NT2/D1 (cell line): ENCODE measurements around the gene FAM83D.

Experiments used
- DNase-seq: peaks from one replicate; pipeline ENCODE4 v3.0.0-alpha.2; 2011; ENCODE audit warnings: low read depth, low spot score
- H3K27me3 ChIP-seq: 2 replicates; pipeline ENCODE4 v1.6.0; 2011; ENCODE audit warnings: mild to moderate bottlenecking; ENCODE audit not compliant: insufficient read length, insufficient read depth
- H3K36me3 ChIP-seq: 2 replicates; pipeline ENCODE4 v1.6.1; 2011; ENCODE audit warnings: mild to moderate bottlenecking, low read length, mixed read lengths; ENCODE audit not compliant: insufficient read depth, insufficient read length
- H3K4me1 ChIP-seq: 2 replicates; pipeline ENCODE4 v1.5.1; 2011; ENCODE audit not compliant: insufficient read depth, insufficient read length
- H3K4me3 ChIP-seq: 2 replicates; pipeline ENCODE4 v1.5.1; 2011; ENCODE audit warnings: low read depth; ENCODE audit not compliant: insufficient read length
- H3K9ac ChIP-seq: 2 replicates; pipeline ENCODE4 v1.6.0; 2011; ENCODE audit warnings: low read depth; ENCODE audit not compliant: insufficient read length
- H3K9me3 ChIP-seq: 2 replicates; pipeline ENCODE4 v1.5.1; 2011; ENCODE audit warnings: mild to moderate bottlenecking, low read length; ENCODE audit not compliant: insufficient read depth
- SUZ12 ChIP-seq: IDR thresholded peaks from 2 replicates; pipeline ENCODE4 v1.6.1; 2011; ENCODE audit not compliant: insufficient read length, insufficient read depth; ENCODE audit errors: extremely low read depth
- YY1 ChIP-seq: IDR thresholded peaks from 2 replicates; pipeline ENCODE4 v1.6.1; 2011; ENCODE audit not compliant: insufficient read length, insufficient read depth
- ZNF274 ChIP-seq: IDR thresholded peaks from 2 replicates; pipeline ENCODE4 v1.6.1; 2011; ENCODE audit warnings: mild to moderate bottlenecking, low read depth, low read length

FAM83D gene

DNA sequence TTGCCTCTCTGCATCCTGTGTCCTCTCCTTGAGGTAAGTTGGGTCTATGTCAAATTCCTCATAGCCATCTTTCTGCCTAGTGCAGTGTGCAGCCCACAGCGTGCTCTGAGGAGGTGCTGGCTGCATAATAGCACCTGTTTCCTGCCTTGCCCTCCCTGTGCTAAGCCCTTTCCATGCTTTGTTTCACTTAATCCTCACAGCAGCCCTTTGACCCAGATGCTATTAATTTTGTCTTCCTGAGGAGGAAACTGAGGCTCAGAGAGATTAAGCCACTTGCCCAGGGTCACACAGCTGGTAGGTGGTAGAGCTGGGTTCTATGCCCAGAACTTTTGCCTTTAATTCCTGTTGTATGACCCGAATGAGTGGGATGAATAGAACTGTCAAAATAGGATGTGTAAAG, 13.5 kb downstream of the FAM83D start:
- H3K9ac ChIP-seq, result no peak overlapping the region
- peaks cover 89% of the 10 kb centered on the region for H3K36me3 ChIP-seq
- no peak overlapping the region for H3K4me3 ChIP-seq
- no peak for DNase-seq
- no peak for TF ChIP-seq YY1
- TF ChIP-seq SUZ12, result no peak
- no peak for TF ChIP-seq ZNF274
- H3K9me3 ChIP-seq, result no peaks in the 10 kb centered on the region
- H3K27me3 ChIP-seq, result no peaks in the 10 kb centered on the region
- peaks cover 6% of the 10 kb centered on the region for H3K4me1 ChIP-seq

DNA sequence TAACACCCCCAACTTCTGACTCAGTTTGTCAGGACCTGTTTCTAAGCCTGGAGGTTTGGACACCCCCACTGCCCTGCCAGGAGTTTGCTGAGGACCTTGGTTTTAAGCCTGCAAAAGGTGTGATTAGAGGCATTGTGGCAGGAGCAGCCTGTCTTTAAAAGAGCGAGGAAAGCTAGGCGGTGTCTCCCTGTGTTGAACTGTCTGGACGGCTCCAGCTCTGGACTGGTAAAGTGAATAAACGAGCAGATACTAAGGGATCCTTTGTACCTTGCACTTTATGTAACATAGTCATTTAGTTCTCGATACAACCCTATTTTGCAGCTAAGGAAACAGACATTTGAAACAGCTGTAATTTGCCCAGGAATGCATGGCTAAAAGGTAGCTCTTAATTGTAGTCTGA, 14.4 kb downstream of the FAM83D start:
- Histone ChIP-seq H3K9me3 (no peaks in the 10 kb centered on the region), H3K27me3 (no peaks in the 10 kb centered on the region), H3K4me3 (no peak overlapping the region), H3K4me1 (peaks cover 6% of the 10 kb centered on the region), H3K36me3 (peaks cover 91% of the 10 kb centered on the region), H3K9ac (no peak overlapping the region)
- no peak for DNase-seq
- TF ChIP-seq YY1 (no peak), SUZ12 (no peak), ZNF274 (no peak)

DNA sequence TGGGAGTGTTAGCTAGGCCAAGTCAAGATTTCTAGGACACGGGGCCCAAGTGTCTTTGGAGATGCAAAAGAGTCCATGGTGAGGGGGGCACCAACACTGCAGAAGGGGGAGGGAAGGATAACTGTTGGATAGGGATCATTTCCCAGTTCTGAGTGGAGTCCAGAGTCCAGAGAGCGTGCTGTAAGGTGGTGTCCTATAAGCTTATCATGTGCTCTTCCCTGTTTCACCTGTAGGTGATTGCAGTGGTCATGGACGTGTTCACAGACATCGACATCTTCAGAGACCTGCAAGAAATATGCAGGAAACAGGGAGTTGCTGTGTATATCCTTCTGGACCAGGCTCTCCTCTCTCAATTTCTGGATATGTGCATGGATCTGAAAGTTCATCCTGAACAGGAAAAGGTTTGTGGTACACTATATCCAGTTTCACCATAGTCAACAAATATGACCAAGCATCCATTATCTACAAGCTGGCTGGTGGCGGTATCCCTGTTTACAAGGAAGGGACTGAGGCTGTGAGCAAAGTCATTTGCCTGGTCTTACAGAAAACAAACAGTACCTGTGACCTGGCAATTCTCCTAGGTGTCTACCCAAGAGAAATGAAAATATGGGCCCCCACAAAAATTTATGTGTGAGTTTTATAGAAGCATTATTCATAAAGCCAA, 15.6 kb downstream of the FAM83D start:
- no peak overlapping the region for H3K4me3 ChIP-seq
- no peak for DNase-seq
- H3K4me1 ChIP-seq, result peaks cover 4% of the 10 kb centered on the region
- H3K27me3 ChIP-seq, result no peaks in the 10 kb centered on the region
- H3K9ac ChIP-seq, result no peak overlapping the region
- no peak for TF ChIP-seq ZNF274
- TF ChIP-seq YY1, result no peak
- no peak for TF ChIP-seq SUZ12
- no peaks in the 10 kb centered on the region for H3K9me3 ChIP-seq
- H3K36me3 ChIP-seq, result peaks cover 89% of the 10 kb centered on the region

DNA sequence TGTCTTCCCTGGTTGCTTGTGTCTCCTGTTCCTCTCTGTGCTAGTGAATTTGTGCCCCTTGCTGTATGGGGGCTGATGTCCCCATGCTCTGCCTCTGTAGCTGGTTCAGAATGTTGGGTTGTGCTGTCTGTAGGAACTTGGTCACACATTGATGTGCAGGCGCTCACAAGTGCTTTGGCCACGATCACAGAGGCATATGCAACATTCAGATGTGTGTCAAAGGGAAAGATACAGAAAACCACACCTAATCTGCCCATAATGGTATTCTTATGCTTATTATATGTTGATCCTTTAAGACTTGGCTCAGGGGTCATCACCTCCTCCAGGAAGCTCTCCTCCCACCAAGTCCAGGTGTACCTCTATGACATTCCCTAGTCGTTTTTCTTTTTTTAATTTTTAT, 18.8 kb downstream of the FAM83D start:
- Histone ChIP-seq H3K4me1 (peaks cover 5% of the 10 kb centered on the region), H3K9me3 (no peaks in the 10 kb centered on the region), H3K4me3 (no peak overlapping the region), H3K27me3 (no peaks in the 10 kb centered on the region), H3K36me3 (peaks cover 86% of the 10 kb centered on the region), H3K9ac (no peak overlapping the region)
- TF ChIP-seq YY1 (no peak), SUZ12 (no peak), ZNF274 (no peak)
- DNase-seq, result no peak

DNA sequence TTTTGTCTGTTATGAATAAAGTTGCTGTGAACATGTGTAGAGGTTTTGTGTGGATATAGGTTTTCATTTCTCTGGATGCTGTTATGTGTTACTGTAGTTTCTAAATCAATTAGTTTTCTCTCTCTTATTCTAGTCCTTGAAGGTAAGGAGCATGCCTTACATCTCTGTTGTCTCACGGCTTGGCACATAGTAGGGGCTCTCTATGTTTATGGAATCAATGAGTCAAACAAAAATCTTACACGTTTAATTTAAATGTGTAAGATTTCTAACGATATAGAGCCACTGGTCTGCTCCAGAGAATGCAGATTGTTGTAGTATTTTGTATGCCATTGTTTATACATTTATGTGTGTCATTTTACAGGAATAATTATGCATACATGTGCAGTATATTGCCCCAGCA, 20.6 kb downstream of the FAM83D start:
- Histone ChIP-seq H3K4me3 (no peak overlapping the region), H3K36me3 (peaks cover 86% of the 10 kb centered on the region), H3K9ac (no peak overlapping the region), H3K9me3 (no peaks in the 10 kb centered on the region), H3K4me1 (peaks cover 10% of the 10 kb centered on the region), H3K27me3 (no peaks in the 10 kb centered on the region)
- TF ChIP-seq SUZ12 (no peak), ZNF274 (no peak), YY1 (no peak)
- DNase-seq, result no peak

DNA sequence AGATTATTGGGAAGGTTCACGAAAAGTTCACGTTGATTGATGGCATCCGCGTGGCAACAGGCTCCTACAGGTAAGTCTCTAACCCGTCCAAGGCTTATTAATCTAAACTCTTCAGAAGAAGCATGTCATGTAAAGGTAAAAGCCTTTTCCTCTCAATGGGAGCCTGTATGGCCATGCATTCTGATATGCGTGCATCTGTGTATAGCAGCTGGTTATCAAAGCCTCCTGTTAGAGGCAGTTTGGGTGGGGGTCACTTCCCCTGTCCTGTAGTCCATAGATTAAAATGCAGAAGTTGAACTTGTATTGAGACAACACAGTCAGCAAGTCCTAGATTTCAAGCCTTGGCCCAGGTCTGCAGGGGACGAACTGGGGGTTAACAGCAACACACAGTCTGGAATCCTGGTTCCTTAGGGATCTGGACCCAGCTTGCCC, 21.7 kb downstream of the FAM83D start:
- Histone ChIP-seq H3K9ac (no peak overlapping the region), H3K4me3 (no peak overlapping the region), H3K27me3 (no peaks in the 10 kb centered on the region), H3K36me3 (peaks cover 87% of the 10 kb centered on the region), H3K4me1 (peaks cover 14% of the 10 kb centered on the region), H3K9me3 (no peaks in the 10 kb centered on the region)
- TF ChIP-seq YY1, result no peak
- no peak for TF ChIP-seq SUZ12
- no peak for TF ChIP-seq ZNF274
- no peak for DNase-seq

DNA sequence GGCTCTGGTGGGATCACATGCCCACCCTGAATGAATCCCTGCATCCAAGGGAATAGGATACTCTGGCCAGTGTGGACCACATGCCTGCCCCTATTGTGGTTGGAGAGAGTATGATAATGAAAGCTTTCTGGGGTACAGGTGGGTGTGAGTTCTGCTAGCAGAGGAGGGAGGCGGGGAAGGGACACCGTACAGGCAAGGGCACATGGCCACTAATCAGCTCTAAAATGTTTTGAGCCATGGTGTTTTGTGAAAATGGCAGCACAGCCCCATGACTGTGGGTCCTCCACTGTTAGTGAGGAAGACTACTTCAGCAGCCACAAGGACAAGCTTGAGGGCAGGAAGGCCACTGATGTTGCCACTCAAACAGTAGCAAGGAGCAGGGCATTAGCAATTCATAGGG, 24.0 kb downstream of the FAM83D start:
- Histone ChIP-seq H3K27me3 (no peaks in the 10 kb centered on the region), H3K9ac (no peak overlapping the region), H3K36me3 (peaks cover 80% of the 10 kb centered on the region), H3K4me3 (no peak overlapping the region), H3K4me1 (peaks cover 14% of the 10 kb centered on the region), H3K9me3 (no peaks in the 10 kb centered on the region)
- DNase-seq, result no peak
- TF ChIP-seq ZNF274 (no peak), SUZ12 (no peak), YY1 (no peak)
